GM15510 (cell line): Measurements from ENCODE around the gene USP32.

Experiments used
- POLR2A ChIP-seq: IDR thresholded peaks from 3 replicates; pipeline ENCODE4 v1.6.1; 2011; ENCODE audit warnings: borderline replicate concordance; ENCODE audit not compliant: insufficient read length; ENCODE audit errors: extremely low read depth

Gene USP32

GRCh38 chr17:60169921-60170817, 221.8 kb downstream of the USP32 start:
- TF ChIP-seq POLR2A = no peak

GRCh38 chr17:60168654-60169053, 223.3 kb downstream of the USP32 start:
- no peak for TF ChIP-seq POLR2A

- TF ChIP-seq POLR2A = no peak
Measured at GRCh38 chr17:60167065-60167741, 224.7 kb downstream of the USP32 start.

GRCh38 chr17:60165971-60166370, 226.0 kb downstream of the USP32 start:
- no peak for TF ChIP-seq POLR2A

- TF ChIP-seq POLR2A = no peak
Measured at GRCh38 chr17:60165223-60165622, 226.7 kb downstream of the USP32 start.

GRCh38 chr17:60164697-60165096, 227.2 kb downstream of the USP32 start:
- no peak for TF ChIP-seq POLR2A

GRCh38 chr17:60164164-60164563, 227.8 kb downstream of the USP32 start:
- TF ChIP-seq POLR2A = no peak

- TF ChIP-seq POLR2A = no peak
Measured at GRCh38 chr17:60163108-60163784, 228.7 kb downstream of the USP32 start.

GRCh38 chr17:60161598-60162330, 230.2 kb downstream of the USP32 start:
- no peak for TF ChIP-seq POLR2A

GRCh38 chr17:60160829-60161501, 231.0 kb downstream of the USP32 start:
- no peak for TF ChIP-seq POLR2A

- no peak for TF ChIP-seq POLR2A
Measured at GRCh38 chr17:60159479-60159866, 232.5 kb downstream of the USP32 start.

GRCh38 chr17:60158751-60159478, 233.0 kb downstream of the USP32 start:
- TF ChIP-seq POLR2A = no peak

GRCh38 chr17:60157487-60158040, 234.4 kb downstream of the USP32 start:
- no peak for TF ChIP-seq POLR2A
